HL-60 (cell line): ENCODE measurements around the gene SPATA6L.

ENCODE experiments used
- GABPA ChIP-seq: IDR thresholded peaks from 2 replicates; pipeline ENCODE4 v1.6.1; 2012; ENCODE audit warnings: low read depth
- POLR2AphosphoS5 ChIP-seq: IDR thresholded peaks from 2 replicates; pipeline ENCODE4 v1.6.1; 2012; ENCODE audit warnings: low read depth
- SPI1 ChIP-seq: IDR thresholded peaks from 2 replicates; pipeline ENCODE4 v1.6.1; 2012; ENCODE audit warnings: low read depth, mild to moderate bottlenecking, borderline replicate concordance
- TF ChIP-seq, protein P1 (sequence below): IDR thresholded peaks from one replicate; pipeline ENCODE4 v1.5.1; 2011; ENCODE audit warnings: low read length, control low read depth, inconsistent platforms; ENCODE audit not compliant: insufficient read depth
- TF ChIP-seq, protein P2 (sequence below): IDR thresholded peaks from 2 replicates; pipeline ENCODE4 v1.6.1; 2012; ENCODE audit warnings: low read depth; ENCODE audit not compliant: insufficient replicate concordance

DNA sequence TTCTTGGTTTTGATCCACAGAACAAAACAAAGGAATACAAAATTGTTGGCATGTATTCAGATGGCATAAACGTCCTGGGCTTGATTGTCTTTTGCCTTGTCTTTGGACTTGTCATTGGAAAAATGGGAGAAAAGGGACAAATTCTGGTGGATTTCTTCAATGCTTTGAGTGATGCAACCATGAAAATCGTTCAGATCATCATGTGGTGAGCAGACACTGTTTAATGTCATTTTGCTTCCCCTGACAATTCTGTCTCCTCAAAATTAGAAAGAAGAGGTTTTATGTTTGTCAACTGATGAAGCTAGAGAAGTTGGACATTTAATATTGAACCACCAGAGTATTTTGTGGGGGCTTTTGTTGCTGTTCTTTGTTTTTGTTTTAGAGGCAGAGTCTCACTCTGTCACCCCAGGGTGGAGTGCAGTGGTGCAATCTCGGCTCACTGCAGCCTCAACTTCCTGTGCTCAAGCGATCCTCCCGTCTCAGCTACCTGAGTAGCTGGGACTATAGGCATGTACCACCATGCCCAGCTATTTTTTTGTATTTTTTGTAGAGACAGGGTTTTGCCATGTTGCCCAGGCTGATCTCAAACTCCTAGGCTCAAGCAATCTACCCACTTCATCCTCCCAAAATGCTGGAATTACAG is 94.0 kb downstream of the SPATA6L start:
- TF ChIP-seq, protein P1, sequence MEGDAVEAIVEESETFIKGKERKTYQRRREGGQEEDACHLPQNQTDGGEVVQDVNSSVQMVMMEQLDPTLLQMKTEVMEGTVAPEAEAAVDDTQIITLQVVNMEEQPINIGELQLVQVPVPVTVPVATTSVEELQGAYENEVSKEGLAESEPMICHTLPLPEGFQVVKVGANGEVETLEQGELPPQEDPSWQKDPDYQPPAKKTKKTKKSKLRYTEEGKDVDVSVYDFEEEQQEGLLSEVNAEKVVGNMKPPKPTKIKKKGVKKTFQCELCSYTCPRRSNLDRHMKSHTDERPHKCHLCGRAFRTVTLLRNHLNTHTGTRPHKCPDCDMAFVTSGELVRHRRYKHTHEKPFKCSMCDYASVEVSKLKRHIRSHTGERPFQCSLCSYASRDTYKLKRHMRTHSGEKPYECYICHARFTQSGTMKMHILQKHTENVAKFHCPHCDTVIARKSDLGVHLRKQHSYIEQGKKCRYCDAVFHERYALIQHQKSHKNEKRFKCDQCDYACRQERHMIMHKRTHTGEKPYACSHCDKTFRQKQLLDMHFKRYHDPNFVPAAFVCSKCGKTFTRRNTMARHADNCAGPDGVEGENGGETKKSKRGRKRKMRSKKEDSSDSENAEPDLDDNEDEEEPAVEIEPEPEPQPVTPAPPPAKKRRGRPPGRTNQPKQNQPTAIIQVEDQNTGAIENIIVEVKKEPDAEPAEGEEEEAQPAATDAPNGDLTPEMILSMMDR, result no peak
- TF ChIP-seq POLR2AphosphoS5 (no peak), GABPA (no peak), SPI1 (no peak)
- TF ChIP-seq, protein P2, sequence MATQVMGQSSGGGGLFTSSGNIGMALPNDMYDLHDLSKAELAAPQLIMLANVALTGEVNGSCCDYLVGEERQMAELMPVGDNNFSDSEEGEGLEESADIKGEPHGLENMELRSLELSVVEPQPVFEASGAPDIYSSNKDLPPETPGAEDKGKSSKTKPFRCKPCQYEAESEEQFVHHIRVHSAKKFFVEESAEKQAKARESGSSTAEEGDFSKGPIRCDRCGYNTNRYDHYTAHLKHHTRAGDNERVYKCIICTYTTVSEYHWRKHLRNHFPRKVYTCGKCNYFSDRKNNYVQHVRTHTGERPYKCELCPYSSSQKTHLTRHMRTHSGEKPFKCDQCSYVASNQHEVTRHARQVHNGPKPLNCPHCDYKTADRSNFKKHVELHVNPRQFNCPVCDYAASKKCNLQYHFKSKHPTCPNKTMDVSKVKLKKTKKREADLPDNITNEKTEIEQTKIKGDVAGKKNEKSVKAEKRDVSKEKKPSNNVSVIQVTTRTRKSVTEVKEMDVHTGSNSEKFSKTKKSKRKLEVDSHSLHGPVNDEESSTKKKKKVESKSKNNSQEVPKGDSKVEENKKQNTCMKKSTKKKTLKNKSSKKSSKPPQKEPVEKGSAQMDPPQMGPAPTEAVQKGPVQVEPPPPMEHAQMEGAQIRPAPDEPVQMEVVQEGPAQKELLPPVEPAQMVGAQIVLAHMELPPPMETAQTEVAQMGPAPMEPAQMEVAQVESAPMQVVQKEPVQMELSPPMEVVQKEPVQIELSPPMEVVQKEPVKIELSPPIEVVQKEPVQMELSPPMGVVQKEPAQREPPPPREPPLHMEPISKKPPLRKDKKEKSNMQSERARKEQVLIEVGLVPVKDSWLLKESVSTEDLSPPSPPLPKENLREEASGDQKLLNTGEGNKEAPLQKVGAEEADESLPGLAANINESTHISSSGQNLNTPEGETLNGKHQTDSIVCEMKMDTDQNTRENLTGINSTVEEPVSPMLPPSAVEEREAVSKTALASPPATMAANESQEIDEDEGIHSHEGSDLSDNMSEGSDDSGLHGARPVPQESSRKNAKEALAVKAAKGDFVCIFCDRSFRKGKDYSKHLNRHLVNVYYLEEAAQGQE, result no peak
